Upper lobe of right lung (tissue), 1 donor: ENCODE results near the gene PLEKHH2. TPM values are rescaled to one million over a fixed set of nuclear protein-coding genes. Genes with fewer than 3 reads are reported as not detected.

Experiments
- ATAC-seq: fragments of 200-7000 bp; cut with Tn5 transposase; one replicate; pipeline ENCODE4 v1.9.1; 2020; ENCODE audit warnings: mild to moderate bottlenecking, moderate library complexity
- DNase-seq: peaks from one replicate; pipeline ENCODE4 v3.0.0-alpha.2; 2020
- H3K27ac ChIP-seq: fragments of 200-600 bp; one replicate; pipeline ENCODE4 v1.8.0; 2022
- H3K27me3 ChIP-seq: fragments of 200-600 bp; one replicate; pipeline ENCODE4 v1.8.0; 2022; ENCODE audit warnings: mild to moderate bottlenecking
- H3K36me3 ChIP-seq: fragments of 200-600 bp; one replicate; pipeline ENCODE4 v1.8.0; 2022
- H3K4me1 ChIP-seq: fragments of 200-600 bp; one replicate; pipeline ENCODE4 v1.8.0; 2022
- H3K4me3 ChIP-seq: fragments of 200-600 bp; one replicate; pipeline ENCODE4 v1.8.0; 2022; ENCODE audit warnings: mild to moderate bottlenecking
- H3K9me3 ChIP-seq: fragments of 200-600 bp; one replicate; pipeline ENCODE4 v1.8.0; 2022
- CTCF ChIP-seq: fragments of 200-600 bp; IDR thresholded peaks from one replicate; pipeline ENCODE4 v1.8.0; 2022; ENCODE audit warnings: antibody characterized with exemption
- intact Hi-C: fragments of 100-400 bp; cut with DNase I; formaldehyde crosslinking; loops from one replicate; pipeline ENCODE4 v1.11.0; 2022
- total RNA-seq: library from RNA; stranded (reverse); fragmentation: NEBNext Ultra II Directional; extraction: Animal tissue kit (Norgen Biotek cat#: 25700); gene quantifications from one replicate; pipeline ENCODE4 v1.2.1, GENCODE V29; 2021
- donor health status: DM: no; HTN: yes; CAD: no; lungs with severe emphysema.

PLEKHH2 gene
- total RNA-seq, 1 donor from 2014 or later: 53.8 TPM

GRCh38 chr2:43727634-43728014 is 90.6 kb downstream of the PLEKHH2 start:
- no peak for ATAC-seq
- no peaks in the 10 kb centered on the region for H3K4me1 ChIP-seq
- DNase-seq: no peak
- no peak overlapping the region for H3K27ac ChIP-seq
- no peaks in the 10 kb centered on the region for H3K27me3 ChIP-seq
- TF ChIP-seq CTCF: no peak
- intact Hi-C loops: no loop called here
- no peaks in the 10 kb centered on the region for H3K9me3 ChIP-seq
- H3K4me3 ChIP-seq: no peak overlapping the region
- H3K36me3 ChIP-seq: no peaks in the 10 kb centered on the region

- H3K4me3 ChIP-seq: no peak overlapping the region
- no peak overlapping the region for H3K27ac ChIP-seq
- intact Hi-C loops: no loop called here
- ATAC-seq (no peak), DNase-seq (no peak)
- no peak for TF ChIP-seq CTCF
- H3K4me1 ChIP-seq: no peaks in the 10 kb centered on the region
- no peaks in the 10 kb centered on the region for H3K36me3 ChIP-seq
- H3K9me3 ChIP-seq: no peaks in the 10 kb centered on the region
- H3K27me3 ChIP-seq: no peaks in the 10 kb centered on the region
These were observed 92.6 kb downstream of the PLEKHH2 start for GRCh38 chr2:43729491-43730174.

DNA sequence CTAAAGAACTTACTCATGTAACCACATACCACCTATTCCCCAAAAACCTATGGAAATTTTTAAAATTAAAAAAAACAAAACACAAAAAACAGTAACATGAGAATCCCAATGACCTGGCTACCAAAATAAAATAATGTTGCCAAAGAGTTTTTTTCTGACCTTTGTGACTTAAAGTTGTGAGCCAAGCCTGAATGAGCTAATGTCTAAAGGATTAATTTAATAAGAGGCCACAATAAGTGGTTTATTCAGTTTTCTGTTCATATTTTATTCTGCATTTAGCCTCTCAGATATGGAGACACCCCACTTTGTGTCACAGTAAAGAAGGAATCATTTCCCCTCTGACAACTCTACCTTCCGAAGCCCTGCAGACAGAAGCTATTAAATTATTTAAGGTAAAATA is 94.2 kb downstream of the PLEKHH2 start:
- no peaks in the 10 kb centered on the region for H3K27me3 ChIP-seq
- H3K9me3 ChIP-seq: no peaks in the 10 kb centered on the region
- no peak overlapping the region for H3K4me3 ChIP-seq
- DNase-seq (no peak), ATAC-seq (no peak)
- intact Hi-C loops: no loop called here
- TF ChIP-seq CTCF: no peak
- H3K27ac ChIP-seq: no peak overlapping the region
- H3K4me1 ChIP-seq: no peaks in the 10 kb centered on the region
- H3K36me3 ChIP-seq: no peaks in the 10 kb centered on the region

GRCh38 chr2:43736637-43737036 is 99.6 kb downstream of the PLEKHH2 start:
- Histone ChIP-seq H3K27ac (peak overlapping the region; percentile 17), H3K4me1 (no peaks in the 10 kb centered on the region), H3K27me3 (no peaks in the 10 kb centered on the region), H3K36me3 (peaks cover 6% of the 10 kb centered on the region), H3K9me3 (no peaks in the 10 kb centered on the region), H3K4me3 (no peak overlapping the region)
- ATAC-seq: no peak
- intact Hi-C loops: no loop called here
- no peak for DNase-seq
- no peak for TF ChIP-seq CTCF

DNA sequence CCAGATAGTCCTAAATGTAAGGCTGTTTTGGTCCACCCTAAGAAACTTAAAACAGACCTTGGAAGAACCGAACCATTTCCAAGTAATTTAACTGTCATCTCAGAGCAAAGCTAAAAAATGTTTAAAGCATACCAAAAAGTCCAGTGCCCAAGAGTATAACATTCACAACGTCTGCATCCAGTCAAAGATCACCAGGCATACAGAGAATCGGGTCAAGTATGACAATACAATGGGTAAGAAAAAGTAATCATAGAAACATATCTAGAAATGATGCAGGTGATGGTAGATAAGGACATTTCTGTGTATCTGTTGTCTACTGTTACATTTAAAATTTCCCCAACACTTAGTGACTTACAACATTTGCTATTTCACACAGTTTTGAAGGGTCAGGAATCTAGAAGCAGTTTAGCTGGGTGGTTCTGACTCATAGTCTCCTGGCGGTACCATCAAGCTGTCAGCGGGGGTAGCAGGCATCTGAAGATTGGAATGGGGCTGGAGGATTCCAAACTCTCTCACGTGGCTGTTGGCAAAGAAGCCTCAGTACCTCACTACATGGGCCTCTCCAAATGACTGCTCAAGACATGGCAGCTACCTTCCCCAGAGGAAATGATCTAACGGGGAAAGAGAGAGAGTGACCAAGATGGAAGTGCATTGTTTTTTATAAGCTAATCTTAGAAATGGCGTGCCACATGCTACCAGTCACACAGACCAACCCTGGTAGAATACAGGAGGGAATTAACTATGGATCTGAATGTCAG is 100.2 kb downstream of the PLEKHH2 start:
- ATAC-seq: peak; percentile 42
- Histone ChIP-seq H3K9me3 (no peaks in the 10 kb centered on the region), H3K27me3 (no peaks in the 10 kb centered on the region), H3K27ac (peak overlapping the region; percentile 17), H3K36me3 (peaks cover 6% of the 10 kb centered on the region), H3K4me1 (no peaks in the 10 kb centered on the region), H3K4me3 (no peak overlapping the region)
- DNase-seq: no peak
- intact Hi-C loops: no loop called here
- TF ChIP-seq CTCF: no peak
